Lower leg skin (tissue), 4 donors: Measurements from ENCODE around the gene GRID2. TPM values are rescaled to one million over a fixed set of nuclear protein-coding genes. Genes with fewer than 3 reads are reported as not detected.

ENCODE experiments used
- DNase-seq, 2 donors: peaks; one replicate each; pipeline ENCODE4 v3.0.0-alpha.2; 2019; ENCODE audit warnings: low spot score in 2 of 2
- H3K4me3 ChIP-seq: fragments of 200-600 bp; sonication (generic); 2 replicates; pipeline ENCODE4 v1.5.1; 2017; ENCODE audit warnings: mild to moderate bottlenecking, low read depth; ENCODE audit not compliant: poor library complexity, severe bottlenecking
- CTCF ChIP-seq, 3 donors: fragments of 450-650 bp; IDR thresholded peaks; one replicate each; pipeline ENCODE4 v1.5.1; 2016; ENCODE audit warnings: antibody characterized with exemption in 3 of 3, mild to moderate bottlenecking in 3 of 3, moderate library complexity in 2 of 3
- POLR2A ChIP-seq, 2 donors: fragments of 450-650 bp; IDR thresholded peaks; one replicate each; pipeline ENCODE4 v1.6.1; 2016 to 2017; ENCODE audit warnings: antibody characterized with exemption in 2 of 2, mild to moderate bottlenecking in 1 of 2, moderate library complexity in 1 of 2
- WGBS, 2 donors: methylation state at CpG; one replicate each; pipeline ENCODE4 v1.1.5; 2018; 5-methylcytosine and 5-hydroxymethylcytosine counted together
- intact Hi-C: fragments of 100-400 bp; cut with DNase I; formaldehyde crosslinking; loops from one replicate; pipeline ENCODE4 v1.15.0; 2023; ENCODE audit warnings: low total_unique reads
- total RNA-seq, 4 donors: library from RNA; depleted of rRNA; stranded (reverse); fragments of >200 nt; gene quantifications; one replicate each; pipeline ENCODE4 v1.1.0, GENCODE V29; 2016

GRID2 gene
- total RNA-seq, 4 donors from 2014 or later: not detected

- intact Hi-C loops: no loop called here
- no peak overlapping the region for H3K4me3 ChIP-seq
- WGBS, 2 donors: 92 to 94% methylated on average over 2 of the region's 2 CpGs
- no peak for DNase-seq
- no peak for TF ChIP-seq CTCF (IDR thresholded peaks at IDR 0.05)
- TF ChIP-seq POLR2A (IDR thresholded peaks at IDR 0.05): no peak
Measured at GRCh38 chr4:92261256-92261655, 42.5 kb upstream of the GRID2 start.

GRCh38 chr4:92262371-92262770 lies 41.4 kb upstream of the GRID2 start:
- 75 to 76% methylated on average over 2 of the region's 2 CpGs for WGBS, 2 donors
- no peak for TF ChIP-seq POLR2A (IDR thresholded peaks at IDR 0.05)
- no peak for TF ChIP-seq CTCF (IDR thresholded peaks at IDR 0.05)
- no peak for DNase-seq
- intact Hi-C loops: no loop called here
- H3K4me3 ChIP-seq: no peak overlapping the region

- 91 to 94% methylated on average over 2 of the region's 2 CpGs for WGBS, 2 donors
- TF ChIP-seq POLR2A (IDR thresholded peaks at IDR 0.05): no peak
- no peak for TF ChIP-seq CTCF (IDR thresholded peaks at IDR 0.05)
- no peak overlapping the region for H3K4me3 ChIP-seq
- intact Hi-C loops: no loop called here
- no peak for DNase-seq
Measured at GRCh38 chr4:92263010-92263409, 40.8 kb upstream of the GRID2 start.

GRCh38 chr4:92263575-92263974 lies 40.2 kb upstream of the GRID2 start:
- intact Hi-C loops: no loop called here
- DNase-seq: no peak
- 90% methylated on average over 1 of the region's 1 CpG for WGBS, 2 donors
- no peak for TF ChIP-seq CTCF (IDR thresholded peaks at IDR 0.05)
- TF ChIP-seq POLR2A (IDR thresholded peaks at IDR 0.05): no peak
- no peak overlapping the region for H3K4me3 ChIP-seq

- no peak for DNase-seq
- WGBS, 2 donors: 62 to 67% methylated on average over 3 of the region's 3 CpGs
- H3K4me3 ChIP-seq: no peak overlapping the region
- TF ChIP-seq POLR2A (IDR thresholded peaks at IDR 0.05): no peak
- intact Hi-C loops: no loop called here
Measured at GRCh38 chr4:92264163-92264562, 39.6 kb upstream of the GRID2 start.

GRCh38 chr4:92265021-92265420 lies 38.7 kb upstream of the GRID2 start:
- no peak for DNase-seq
- H3K4me3 ChIP-seq: no peak overlapping the region
- 36 to 45% methylated on average over 1 of the region's 1 CpG for WGBS, 2 donors
- intact Hi-C loops: no loop called here
- TF ChIP-seq POLR2A (IDR thresholded peaks at IDR 0.05) (no peak), CTCF (IDR thresholded peaks at IDR 0.05) (no peak)
